SK-N-SH (cell line): ENCODE data around the gene SH3TC1. TPM values are rescaled to one million over a fixed set of nuclear protein-coding genes. Genes with fewer than 3 reads are reported as not detected.

Experiments
- CTCF ChIA-PET: fragments of 300-600, 350-600 bp; formaldehyde crosslinking; extraction: SDS; loops from one replicate; lab custom pipeline; 2021; lab: Yijun Ruan, JAX
- POLR2A ChIA-PET: fragments of 350-600 bp; sonication (Branson Sonifier 250); formaldehyde crosslinking; extraction: SDS; loops from one replicate; lab custom pipeline; 2020; ENCODE audit warnings: antibody characterized with exemption, inconsistent platforms; lab: Yijun Ruan, JAX
- DNase-seq: peaks from one replicate; pipeline ENCODE4 v3.0.0; 2012
- H2AFZ ChIP-seq: fragments of 200-600 bp; sonication (generic); 2 replicates; pipeline ENCODE4 v1.8.1; 2016; ENCODE audit warnings: antibody characterized with exemption, mild to moderate bottlenecking, low read depth
- H3F3A ChIP-seq: fragments of 200-600 bp; sonication (generic); replicated peaks from 2 replicates; pipeline ENCODE3; 2016; ENCODE audit warnings: antibody characterized with exemption, mild to moderate bottlenecking; ENCODE audit not compliant: insufficient read depth
- H3K27ac ChIP-seq, 2 experiments: fragments of 200-500 bp in 1 of 2; fragments of 200-600 bp in 1 of 2; sonication (Bioruptor generic) in 1 of 2; sonication (generic), shearing (Covaris generic) in 1 of 2; 2 replicates each; pipeline versions ENCODE4 v1.5.1 to v1.6.1; 2014 to 2016; ENCODE audit warnings: low read depth in 2 of 2, inconsistent platforms in 1 of 2, low read length in 1 of 2, mild to moderate bottlenecking in 1 of 2, mixed read lengths in 1 of 2
- H3K27me3 ChIP-seq: fragments of 200-600 bp; sonication (generic), shearing (Covaris generic); 2 replicates; pipeline ENCODE4 v1.6.1; 2016; ENCODE audit warnings: mixed run types; ENCODE audit not compliant: insufficient read depth
- H3K36me3 ChIP-seq, 2 experiments: fragments of 200-500 bp in 1 of 2; fragments of 200-600 bp in 1 of 2; sonication (Bioruptor generic) in 1 of 2; sonication (generic) in 1 of 2; replicated peaks in 1 of 2; 2 replicates each; pipeline versions ENCODE3 to v1.5.1; 2014 to 2016; ENCODE audit warnings: low read length in 1 of 2, mild to moderate bottlenecking in 1 of 2; ENCODE audit not compliant: insufficient read depth in 2 of 2, control insufficient read depth in 1 of 2
- H3K4me1 ChIP-seq, 2 experiments: fragments of 200-500 bp in 1 of 2; fragments of 200-600 bp in 1 of 2; sonication (Bioruptor generic) in 1 of 2; sonication (generic), shearing (Covaris generic) in 1 of 2; 2 replicates each; pipeline versions ENCODE4 v1.5.1 to v1.6.1; 2014 to 2016; ENCODE audit warnings: low read depth in 1 of 2, low read length in 1 of 2, mixed run types in 1 of 2; ENCODE audit not compliant: insufficient read depth in 2 of 2, control insufficient read depth in 1 of 2
- H3K4me2 ChIP-seq: fragments of 200-600 bp; sonication (generic), shearing (Covaris generic); 2 replicates; pipeline ENCODE4 v1.6.1; 2017; ENCODE audit warnings: mixed run types
- H3K4me3 ChIP-seq, 2 experiments: fragments of 200-500 bp in 1 of 2; fragments of 200-600 bp in 1 of 2; sonication (Bioruptor generic) in 1 of 2; sonication (generic), shearing (Covaris generic) in 1 of 2; 2 replicates each; pipeline versions ENCODE4 v1.5.1 to v1.8.1; 2014 to 2016; ENCODE audit warnings: low read depth in 2 of 2, inconsistent platforms in 1 of 2, low read length in 1 of 2, mild to moderate bottlenecking in 1 of 2, mixed read lengths in 1 of 2, moderate library complexity in 1 of 2
- H3K79me2 ChIP-seq: fragments of 200-600 bp; sonication (generic); 2 replicates; pipeline ENCODE4 v1.8.1; 2017; ENCODE audit warnings: mild to moderate bottlenecking; ENCODE audit not compliant: insufficient read depth
- H3K9ac ChIP-seq: fragments of 200-600 bp; sonication (generic); 2 replicates; pipeline ENCODE4 v1.6.1; 2017; ENCODE audit warnings: mixed run types
- H3K9me2 ChIP-seq: fragments of 200-600 bp; sonication (generic); 2 replicates; pipeline ENCODE4 v1.6.1; 2017; ENCODE audit warnings: mixed run types
- H3K9me3 ChIP-seq: fragments of 200-600 bp; sonication (generic); 2 replicates; pipeline ENCODE4 v1.6.1; 2017; ENCODE audit warnings: mixed run types, mild to moderate bottlenecking, moderate library complexity
- H4K20me1 ChIP-seq: fragments of 200-600 bp; sonication (generic); 2 replicates; pipeline ENCODE4 v1.6.1; 2017; ENCODE audit warnings: mild to moderate bottlenecking, mixed run types; ENCODE audit not compliant: insufficient read depth
- CHD2 ChIP-seq: fragments of 150-350 bp; IDR thresholded peaks from 2 replicates; pipeline ENCODE4 v1.6.1; 2018; ENCODE audit warnings: low read length; ENCODE audit not compliant: partially characterized antibody
- ELF1 ChIP-seq: IDR thresholded peaks from 2 replicates; pipeline ENCODE4 v1.4.0; 2012
- EZH2phosphoT487 ChIP-seq: fragments of 200-600 bp; sonication (generic); IDR thresholded peaks from 2 replicates; pipeline ENCODE4 v1.6.1; 2017; ENCODE audit warnings: low read depth, mixed run types, mild to moderate bottlenecking, antibody characterized with exemption, moderate library complexity, borderline replicate concordance
- GABPA ChIP-seq: IDR thresholded peaks from 2 replicates; pipeline ENCODE4 v1.4.0; 2012; ENCODE audit warnings: low read depth, mild to moderate bottlenecking
- GATA2 ChIP-seq: sonication (generic); formaldehyde crosslinking; IDR thresholded peaks from 2 replicates; pipeline ENCODE4 v1.5.0; 2020; ENCODE audit warnings: mild to moderate bottlenecking, missing genetic modification reagents
- IRF3 ChIP-seq: fragments of 150-350 bp; IDR thresholded peaks from 2 replicates; pipeline ENCODE4 v1.6.1; 2016; ENCODE audit warnings: mild to moderate bottlenecking, low read depth, low read length
- JUND ChIP-seq: IDR thresholded peaks from 2 replicates; pipeline ENCODE4 v1.4.0; 2012
- MEF2A ChIP-seq: IDR thresholded peaks from 2 replicates; pipeline ENCODE4 v1.4.0; 2012; ENCODE audit warnings: low read depth, borderline replicate concordance
- NFIC ChIP-seq: IDR thresholded peaks from 2 replicates; pipeline ENCODE4 v1.4.0; 2012; ENCODE audit warnings: borderline replicate concordance
- POLR2AphosphoS5 ChIP-seq: IDR thresholded peaks from 2 replicates; pipeline ENCODE4 v1.6.1; 2012; ENCODE audit warnings: low read depth, low read length
- RCOR1 ChIP-seq: fragments of 150-350 bp; IDR thresholded peaks from 2 replicates; pipeline ENCODE4 v1.6.1; 2017; ENCODE audit warnings: antibody characterized with exemption, low read length
- RXRA ChIP-seq: IDR thresholded peaks from 2 replicates; pipeline ENCODE4 v1.4.0; 2012; ENCODE audit warnings: low read depth, mild to moderate bottlenecking, borderline replicate concordance
- SIN3A ChIP-seq: IDR thresholded peaks from 2 replicates; pipeline ENCODE4 v1.6.1; 2012; ENCODE audit warnings: low read depth, mild to moderate bottlenecking, low read length, moderate library complexity, borderline replicate concordance
- TAF1 ChIP-seq: IDR thresholded peaks from 2 replicates; pipeline ENCODE4 v1.6.1; 2012; ENCODE audit warnings: low read depth, mild to moderate bottlenecking, low read length, moderate library complexity, borderline replicate concordance
- TEAD4 ChIP-seq: IDR thresholded peaks from 2 replicates; pipeline ENCODE4 v1.4.0; 2012; ENCODE audit warnings: mild to moderate bottlenecking, borderline replicate concordance; ENCODE audit not compliant: insufficient read depth
- USF1 ChIP-seq: IDR thresholded peaks from 2 replicates; pipeline ENCODE4 v1.4.0; 2012; ENCODE audit warnings: low read depth, borderline replicate concordance
- YY1 ChIP-seq: IDR thresholded peaks from 2 replicates; pipeline ENCODE4 v1.4.0; 2012; ENCODE audit warnings: low read depth, mild to moderate bottlenecking
- WGBS: methylation state at CpG from one replicate; pipeline ENCODE4 v1.1.6; 2017; ENCODE audit warnings: low lambda C conversion rate; 5-methylcytosine and 5-hydroxymethylcytosine counted together
- polyA plus RNA-seq, 3 experiments: library from polyadenylated mRNA; depleted of rRNA; stranded (reverse); fragments of >200 nt; gene quantifications; 2 replicates each; pipeline ENCODE4 v1.2.3, GENCODE V29; 2012
- TF ChIP-seq, protein P1 (sequence below): fragments of 150-350 bp; IDR thresholded peaks from 2 replicates; pipeline ENCODE4 v1.6.1; 2017; ENCODE audit warnings: antibody characterized with exemption, low read length, low read depth, borderline replicate concordance

SH3TC1 gene
- polyA plus RNA-seq, 1 of the 3 experiments (the other 2 are of a cell fraction) = 2.7 TPM

- H3K4me1 ChIP-seq = peaks cover 0 to 18% of the 10 kb centered on the region in 2 experiments; a peak in 1 of 4 replicates
- no peak overlapping the region for H3K4me2 ChIP-seq
- POLR2A ChIA-PET = interaction anchor here (0.8 kb wide), 1 partner anchor 61 kb away, joined by 3 read pairs; no protein-coding TSS in a partner anchor
- no peaks in the 10 kb centered on the region for H3K79me2 ChIP-seq
- no peaks in the 10 kb centered on the region for H3K27me3 ChIP-seq
- no CpG with 5 or more reads among the region's 9 CpGs for WGBS
- H3K9me2 ChIP-seq = no peaks in the 10 kb centered on the region
- no peak overlapping the region for H3K27ac ChIP-seq
- H2AFZ ChIP-seq = no peak overlapping the region
- no peak overlapping the region for H3K4me3 ChIP-seq
- no peaks in the 10 kb centered on the region for H4K20me1 ChIP-seq
- no peaks in the 10 kb centered on the region for H3K36me3 ChIP-seq
- H3K9me3 ChIP-seq = no peaks in the 10 kb centered on the region
- H3K9ac ChIP-seq = no peak overlapping the region
- CTCF ChIA-PET = interaction anchor here (0.9 to 1.6 kb wide), 4 partner anchors 10 to 377 kb away, joined by 3 to 5 read pairs (median 4); no protein-coding TSS in a partner anchor
- no peak for DNase-seq
- TF ChIP-seq RCOR1 = no peak
- no peak for TF ChIP-seq TEAD4
- TF ChIP-seq SIN3A = no peak
- TF ChIP-seq YY1 = no peak
- no peak for TF ChIP-seq TAF1
- TF ChIP-seq CHD2 = no peak
- no peak for TF ChIP-seq MEF2A
- no peak for TF ChIP-seq RXRA
- no peak for TF ChIP-seq GABPA
- TF ChIP-seq, protein P1, sequence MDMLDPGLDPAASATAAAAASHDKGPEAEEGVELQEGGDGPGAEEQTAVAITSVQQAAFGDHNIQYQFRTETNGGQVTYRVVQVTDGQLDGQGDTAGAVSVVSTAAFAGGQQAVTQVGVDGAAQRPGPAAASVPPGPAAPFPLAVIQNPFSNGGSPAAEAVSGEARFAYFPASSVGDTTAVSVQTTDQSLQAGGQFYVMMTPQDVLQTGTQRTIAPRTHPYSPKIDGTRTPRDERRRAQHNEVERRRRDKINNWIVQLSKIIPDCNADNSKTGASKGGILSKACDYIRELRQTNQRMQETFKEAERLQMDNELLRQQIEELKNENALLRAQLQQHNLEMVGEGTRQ = no peak
- no peak for TF ChIP-seq GATA2 (CRISPR knock-in tag)
- TF ChIP-seq JUND = no peak
- no peak for TF ChIP-seq IRF3
- no peak for TF ChIP-seq USF1
- no peak for TF ChIP-seq EZH2phosphoT487
- TF ChIP-seq ELF1 = no peak
- no peak for TF ChIP-seq NFIC
- TF ChIP-seq POLR2AphosphoS5 = no peak
- H3F3A ChIP-seq = no peaks in the 10 kb centered on the region
Observed at GRCh38 chr4:8179771-8180170, 19.3 kb upstream of the SH3TC1 start.
